ENCODE results near the gene RETN. TPM values are rescaled to one million over a fixed set of nuclear protein-coding genes. Genes with fewer than 3 reads are reported as not detected.
A peak's percentile ranks its signal among the peaks of the same experiment; 100 is the strongest.

RETN gene
- total RNA-seq, 2 experiments from 2014 or later, result not detected

DNA sequence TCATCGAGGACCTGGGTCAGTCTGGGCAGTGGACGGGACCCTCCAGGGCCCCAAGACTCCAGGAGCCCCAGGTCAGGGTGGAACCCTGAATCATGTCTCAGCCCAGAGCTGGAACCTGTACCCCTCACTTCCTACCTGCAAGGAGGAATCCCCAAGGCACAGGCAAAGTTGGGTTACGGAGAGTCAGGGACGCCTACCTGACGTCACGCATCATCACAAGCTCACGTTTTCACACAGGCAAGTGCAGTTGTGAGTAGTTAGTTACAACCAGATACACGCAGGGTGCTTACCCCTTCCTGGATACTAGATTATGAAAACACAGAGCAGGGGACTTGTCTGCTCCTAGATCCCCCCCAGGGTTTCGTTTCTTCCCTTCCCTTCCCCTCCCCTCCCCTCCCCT is 1.9 kb downstream of the RETN start:
- no peak for TF ChIP-seq CTCF (IDR thresholded peaks at IDR 0.05)
- Histone ChIP-seq H3K4me1 (ENCODE audit: insufficient read depth, low read length) (peaks cover 31% of the 10 kb centered on the region), H3K9me3 (ENCODE audit: control insufficient read depth in 1 of 2, insufficient read depth in 1 of 2, low read length in 2 of 2) (peaks cover 0 to 7% of the 10 kb centered on the region in 2 experiments), H3K27ac (ENCODE audit: low read depth in 1 of 2, low read length in 2 of 2) (no peak overlapping the region), H3K27me3 (ENCODE audit: control insufficient read depth in 1 of 2, insufficient read depth in 2 of 2, low read length in 2 of 2) (peaks cover 16 to 19% of the 10 kb centered on the region in 2 experiments), H3K4me3 (ENCODE audit: low read length) (no peak overlapping the region), H3K36me3 (ENCODE audit: insufficient read depth, low read length) (no peaks in the 10 kb centered on the region)
- H3K36me3 Mint-ChIP-seq (ENCODE audit: low read depth), result no peaks in the 10 kb centered on the region
- H3K27ac Mint-ChIP-seq, result no peak overlapping the region
- no peaks in the 10 kb centered on the region for H3K9me3 Mint-ChIP-seq
- peaks cover 21% of the 10 kb centered on the region for H3K4me1 Mint-ChIP-seq (ENCODE audit: low read depth)
- no peak for ATAC-seq (ENCODE audit: poor library complexity)
- POLR2A ChIA-PET, result no interaction called here
- CTCF ChIA-PET, result interaction anchor here (1.6 kb wide), 1 partner anchor 10 kb away, joined by 9 read pairs; the partner anchor contains the start of gene TRAPPC5
- H3K4me3 Mint-ChIP-seq, result peak overlapping the region; percentile 54
- DNase-seq, result no peak
- intact Hi-C loops (cut with DNase I, micrococcal nuclease), result no loop called here
- H3K27me3 Mint-ChIP-seq, result peaks cover 54% of the 10 kb centered on the region

- H3K4me1 ChIP-seq (ENCODE audit: insufficient read depth, low read length), result peaks cover 48% of the 10 kb centered on the region
- intact Hi-C loops (cut with DNase I, micrococcal nuclease), result no loop called here
These were observed 3.7 kb downstream of the RETN start for GRCh38 chr19:7672522-7672921.

DNA sequence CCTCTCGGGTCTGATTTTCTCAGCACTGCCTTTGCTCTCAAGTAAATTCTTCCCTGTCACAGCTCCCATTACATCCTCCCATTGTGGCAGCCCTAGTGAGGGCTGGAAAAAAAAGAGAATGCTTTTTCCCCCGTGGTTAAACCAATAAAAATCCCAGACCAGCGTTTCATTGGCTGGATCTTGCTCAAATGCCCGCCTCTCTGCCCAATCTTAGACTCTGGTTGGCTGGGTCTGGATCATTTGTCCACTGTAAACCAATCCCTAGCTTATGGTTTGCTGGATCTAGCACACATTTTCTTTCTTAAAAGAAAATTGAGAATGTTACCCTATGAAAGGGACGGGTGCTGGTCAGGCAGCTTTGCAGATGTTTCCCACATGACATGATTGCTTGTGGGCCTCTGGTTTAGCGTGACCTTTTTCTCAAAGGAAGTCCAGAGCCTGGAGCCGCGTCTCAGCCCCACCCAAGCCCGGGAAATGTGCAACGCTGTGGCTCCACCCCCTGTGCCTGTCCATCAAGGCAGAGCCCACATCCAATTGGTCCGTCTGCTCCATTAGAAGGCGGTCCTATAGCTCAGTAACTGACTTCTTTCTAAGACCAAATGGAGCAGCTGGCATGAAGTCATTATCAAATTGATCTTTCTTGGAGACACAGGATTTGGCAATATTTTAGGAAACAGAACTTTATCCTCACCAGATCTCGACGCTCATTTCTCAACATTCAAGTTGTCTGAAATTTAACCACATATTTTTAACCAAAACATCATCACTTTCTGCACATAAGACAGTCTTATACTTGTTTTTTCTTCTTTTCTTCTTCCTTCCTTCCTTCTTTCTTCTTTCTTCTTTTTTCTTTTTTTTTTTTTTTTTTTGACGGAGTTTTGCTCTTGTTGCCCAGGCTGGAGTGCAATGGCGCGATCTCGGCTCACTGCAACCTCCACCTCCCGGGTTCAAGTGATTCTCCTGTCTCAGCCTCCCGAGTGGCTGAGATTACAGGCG is 5.5 kb downstream of the RETN start:
- H3K4me1 Mint-ChIP-seq (ENCODE audit: low read depth), result peaks cover 46% of the 10 kb centered on the region

More at GRCh38 chr19:7672522-7672921, 3.7 kb downstream of the RETN start:
- Mint-ChIP-seq H3K27me3 (peaks cover 62% of the 10 kb centered on the region), H3K4me3 (no peak overlapping the region), H3K36me3 (ENCODE audit: low read depth) (no peaks in the 10 kb centered on the region), H3K4me1 (ENCODE audit: low read depth) (peaks cover 39% of the 10 kb centered on the region), H3K9me3 (no peaks in the 10 kb centered on the region), H3K27ac (no peak overlapping the region)
- CTCF ChIA-PET, result no interaction called here
- Histone ChIP-seq H3K27ac (ENCODE audit: low read depth in 1 of 2, low read length in 2 of 2) (no peak overlapping the region), H3K27me3 (ENCODE audit: control insufficient read depth in 1 of 2, insufficient read depth in 2 of 2, low read length in 2 of 2) (peaks cover 25% of the 10 kb centered on the region in 2 experiments), H3K9me3 (ENCODE audit: control insufficient read depth in 1 of 2, insufficient read depth in 1 of 2, low read length in 2 of 2) (peaks cover 0 to 7% of the 10 kb centered on the region in 2 experiments), H3K4me3 (ENCODE audit: low read length) (no peak overlapping the region), H3K36me3 (ENCODE audit: insufficient read depth, low read length) (no peaks in the 10 kb centered on the region)
- ATAC-seq (ENCODE audit: poor library complexity) (no peak), DNase-seq (no peak)
- POLR2A ChIA-PET, result no interaction called here
- TF ChIP-seq CTCF (IDR thresholded peaks at IDR 0.05), result no peak

More for the DNA sequence above, 5.5 kb downstream of the RETN start:
- H3K27me3 ChIP-seq (ENCODE audit: control insufficient read depth in 1 of 2, insufficient read depth in 2 of 2, low read length in 2 of 2), result peaks cover 23 to 26% of the 10 kb centered on the region in 2 experiments
- H3K4me3 ChIP-seq (ENCODE audit: low read length), result no peak overlapping the region
- peak in 5 of 14 experiments; percentile 18 to 76 (median 46) for DNase-seq
- no peak for TF ChIP-seq CTCF (IDR thresholded peaks at IDR 0.05)
- no peaks in the 10 kb centered on the region for H3K36me3 ChIP-seq (ENCODE audit: insufficient read depth, low read length)
- Mint-ChIP-seq H3K9me3 (no peaks in the 10 kb centered on the region), H3K27me3 (peaks cover 72% of the 10 kb centered on the region), H3K4me3 (no peak overlapping the region), H3K36me3 (ENCODE audit: low read depth) (no peaks in the 10 kb centered on the region), H3K27ac (no peak overlapping the region)
- POLR2A ChIA-PET, result no interaction called here
- H3K4me1 ChIP-seq (ENCODE audit: insufficient read depth, low read length), result peaks cover 49% of the 10 kb centered on the region
- no peak for ATAC-seq (ENCODE audit: poor library complexity)
- peaks cover 0 to 7% of the 10 kb centered on the region in 2 experiments for H3K9me3 ChIP-seq (ENCODE audit: control insufficient read depth in 1 of 2, insufficient read depth in 1 of 2, low read length in 2 of 2)
- CTCF ChIA-PET, result interaction anchor here (1.5 kb wide), 1 partner anchor 106 kb away, joined by 6 read pairs; no protein-coding TSS in a partner anchor
- H3K27ac ChIP-seq (ENCODE audit: low read depth in 1 of 2, low read length in 2 of 2), result no peak overlapping the region
- intact Hi-C loops (cut with DNase I, micrococcal nuclease), result no loop called here
